Loucy (cell line): ENCODE data around the gene TP73.

Source experiments
- EZH2phosphoT487 ChIP-seq: fragments of 200-600 bp; IDR thresholded peaks from 2 replicates; pipeline ENCODE4 v1.6.1; 2018; ENCODE audit warnings: antibody characterized with exemption, mild to moderate bottlenecking, moderate library complexity, borderline replicate concordance
- TF ChIP-seq, protein P1 (sequence below): fragments of 200-600 bp; sonication (generic); conservative IDR thresholded peaks from 2 replicates; pipeline ENCODE4 v1.5.1; 2014; ENCODE audit warnings: mild to moderate bottlenecking, antibody characterized with exemption, low read length

- TF ChIP-seq, protein P1, sequence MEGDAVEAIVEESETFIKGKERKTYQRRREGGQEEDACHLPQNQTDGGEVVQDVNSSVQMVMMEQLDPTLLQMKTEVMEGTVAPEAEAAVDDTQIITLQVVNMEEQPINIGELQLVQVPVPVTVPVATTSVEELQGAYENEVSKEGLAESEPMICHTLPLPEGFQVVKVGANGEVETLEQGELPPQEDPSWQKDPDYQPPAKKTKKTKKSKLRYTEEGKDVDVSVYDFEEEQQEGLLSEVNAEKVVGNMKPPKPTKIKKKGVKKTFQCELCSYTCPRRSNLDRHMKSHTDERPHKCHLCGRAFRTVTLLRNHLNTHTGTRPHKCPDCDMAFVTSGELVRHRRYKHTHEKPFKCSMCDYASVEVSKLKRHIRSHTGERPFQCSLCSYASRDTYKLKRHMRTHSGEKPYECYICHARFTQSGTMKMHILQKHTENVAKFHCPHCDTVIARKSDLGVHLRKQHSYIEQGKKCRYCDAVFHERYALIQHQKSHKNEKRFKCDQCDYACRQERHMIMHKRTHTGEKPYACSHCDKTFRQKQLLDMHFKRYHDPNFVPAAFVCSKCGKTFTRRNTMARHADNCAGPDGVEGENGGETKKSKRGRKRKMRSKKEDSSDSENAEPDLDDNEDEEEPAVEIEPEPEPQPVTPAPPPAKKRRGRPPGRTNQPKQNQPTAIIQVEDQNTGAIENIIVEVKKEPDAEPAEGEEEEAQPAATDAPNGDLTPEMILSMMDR, result no peak
- no peak for TF ChIP-seq EZH2phosphoT487
Measured at GRCh38 chr1:3712573-3713535, 60.5 kb downstream of the TP73 start.
